ENCODE results near the gene HLA-DRA.

- TF ChIP-seq, protein P1, sequence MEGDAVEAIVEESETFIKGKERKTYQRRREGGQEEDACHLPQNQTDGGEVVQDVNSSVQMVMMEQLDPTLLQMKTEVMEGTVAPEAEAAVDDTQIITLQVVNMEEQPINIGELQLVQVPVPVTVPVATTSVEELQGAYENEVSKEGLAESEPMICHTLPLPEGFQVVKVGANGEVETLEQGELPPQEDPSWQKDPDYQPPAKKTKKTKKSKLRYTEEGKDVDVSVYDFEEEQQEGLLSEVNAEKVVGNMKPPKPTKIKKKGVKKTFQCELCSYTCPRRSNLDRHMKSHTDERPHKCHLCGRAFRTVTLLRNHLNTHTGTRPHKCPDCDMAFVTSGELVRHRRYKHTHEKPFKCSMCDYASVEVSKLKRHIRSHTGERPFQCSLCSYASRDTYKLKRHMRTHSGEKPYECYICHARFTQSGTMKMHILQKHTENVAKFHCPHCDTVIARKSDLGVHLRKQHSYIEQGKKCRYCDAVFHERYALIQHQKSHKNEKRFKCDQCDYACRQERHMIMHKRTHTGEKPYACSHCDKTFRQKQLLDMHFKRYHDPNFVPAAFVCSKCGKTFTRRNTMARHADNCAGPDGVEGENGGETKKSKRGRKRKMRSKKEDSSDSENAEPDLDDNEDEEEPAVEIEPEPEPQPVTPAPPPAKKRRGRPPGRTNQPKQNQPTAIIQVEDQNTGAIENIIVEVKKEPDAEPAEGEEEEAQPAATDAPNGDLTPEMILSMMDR (IDR thresholded peaks at IDR 0.05): no peak
- TF ChIP-seq POLR2A (IDR thresholded peaks at IDR 0.05; ENCODE audit: low read depth) (no peak), POLR2AphosphoS5 (IDR thresholded peaks at IDR 0.05) (no peak)
Observed at GRCh38 chr6:32484614-32484998, 44.9 kb downstream of the HLA-DRA start.

Data from esophagus muscularis mucosa (tissue), 3 donors.